ENCODE data around the gene MAPK8IP3.
A peak's percentile ranks its signal among the peaks of the same experiment; 100 is the strongest.

GRCh38 chr16:1723450-1724147 lies 17.6 kb downstream of the MAPK8IP3 start:
- TF ChIP-seq CTCF (IDR thresholded peaks at IDR 0.05) (peak; percentile 84), ZFX (IDR thresholded peaks at IDR 0.05; ENCODE audit: borderline replicate concordance) (no peak)

Data from 22Rv1 (cell line).